Bone marrow (tissue), 2 donors: ENCODE measurements around the gene CD79A.

Source experiments
- DNase-seq, 2 donors: peaks; one replicate each; lab custom pipeline; 2025; lab: John Stamatoyannopoulos, UW

CD79A gene

GRCh38 chr19:41918653-41919244 lies 41.7 kb downstream of the CD79A start:
- no peak for DNase-seq

DNA sequence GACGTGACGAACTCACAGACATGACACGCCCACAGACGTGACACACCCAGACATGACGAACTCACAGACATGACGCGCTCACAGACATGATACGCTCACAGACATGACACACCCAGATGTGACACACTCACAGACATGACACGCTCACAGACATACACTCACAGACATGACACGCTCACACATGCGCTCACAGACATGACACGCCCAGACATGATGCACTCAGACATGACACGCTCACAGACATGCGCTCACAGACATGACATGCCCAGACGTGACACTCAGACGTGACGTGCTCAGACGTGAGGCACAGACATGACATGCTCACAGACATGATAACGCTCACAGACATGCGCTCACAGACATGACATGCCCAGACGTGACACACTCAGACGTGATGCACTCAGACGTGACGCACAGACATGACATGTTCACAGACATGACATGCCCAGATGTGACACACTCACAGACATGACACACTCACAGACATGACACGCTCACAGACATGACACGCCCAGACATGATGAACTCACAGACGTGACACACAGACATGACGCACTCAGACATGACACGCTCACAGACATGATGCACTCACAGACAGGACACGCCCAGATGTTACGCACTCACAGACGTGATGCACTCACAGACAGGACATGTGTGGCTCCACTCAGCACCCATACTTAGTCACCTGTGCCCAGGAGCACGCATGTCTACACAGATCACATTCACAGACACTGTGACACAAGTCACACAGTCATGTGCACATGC lies 43.1 kb downstream of the CD79A start:
- no peak for DNase-seq

GRCh38 chr19:41920882-41921576 lies 44.0 kb downstream of the CD79A start:
- DNase-seq = peak in 1 of 2 donors; percentile 26

DNA sequence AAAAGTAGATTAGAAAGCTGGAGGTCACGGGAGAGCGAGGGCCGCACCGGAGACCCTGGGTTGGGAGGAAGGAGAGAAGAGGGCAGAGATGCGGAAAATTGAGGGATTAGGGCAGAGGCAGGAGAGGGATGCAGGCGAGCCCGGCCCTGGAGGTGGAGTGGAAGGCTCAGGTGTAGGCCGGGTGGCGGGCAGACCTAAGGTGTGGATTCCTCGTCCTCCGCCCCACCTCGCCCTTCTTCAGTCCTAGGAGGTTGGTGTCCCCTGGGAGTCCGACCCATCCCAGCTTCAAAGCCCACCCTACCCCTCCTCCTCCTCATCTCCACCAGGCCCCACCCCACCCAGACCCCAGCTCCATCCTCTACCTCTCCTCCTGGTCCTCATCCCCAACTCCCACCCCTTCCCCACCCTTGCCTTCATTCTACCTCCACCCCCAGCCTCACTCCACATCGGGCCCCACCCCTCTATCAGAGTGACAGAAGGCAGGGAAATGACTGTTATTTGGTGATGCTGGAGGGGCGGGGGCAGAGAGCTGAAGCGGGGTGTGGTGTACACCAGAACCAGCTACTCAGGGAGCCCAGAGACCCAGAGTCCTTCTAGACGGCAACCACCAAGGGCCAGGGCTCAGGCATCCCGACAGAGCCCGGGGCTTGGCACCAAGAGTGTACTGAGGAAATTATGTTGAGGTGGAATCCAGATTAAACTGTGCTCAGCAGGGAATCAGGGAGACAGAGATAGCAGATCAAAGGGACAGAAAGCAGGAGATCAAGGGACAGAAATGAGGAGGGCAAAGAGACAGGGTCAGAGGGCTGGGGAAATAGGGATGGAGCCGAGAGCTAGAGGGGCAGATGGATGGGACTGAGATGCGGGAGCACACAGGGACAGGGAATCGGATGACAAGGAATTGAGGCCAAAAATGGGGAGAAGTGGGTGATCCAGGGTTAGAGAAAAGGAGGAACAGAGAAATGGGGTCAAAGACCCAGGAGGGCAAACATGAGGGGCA lies 44.8 kb downstream of the CD79A start:
- no peak for DNase-seq

DNA sequence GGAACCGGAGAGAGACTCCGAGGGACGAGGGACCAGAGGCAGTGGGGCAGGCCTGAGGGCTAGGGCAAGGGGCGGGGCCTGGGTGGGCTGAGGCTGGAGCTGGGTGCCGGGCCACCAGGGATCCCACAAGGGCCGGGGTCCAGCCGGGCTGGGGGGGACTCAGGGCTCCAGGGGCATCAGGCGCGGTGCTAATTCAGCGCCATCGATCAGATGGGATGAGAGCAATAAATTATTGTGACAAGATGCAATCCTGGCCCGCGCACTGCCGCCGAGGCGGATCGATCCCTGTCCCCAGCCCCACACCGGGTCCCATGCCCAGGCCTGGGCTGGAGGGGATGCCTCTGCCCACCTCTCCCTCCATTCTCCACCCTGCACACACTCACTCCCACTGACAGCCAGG lies 45.5 kb downstream of the CD79A start:
- no peak for DNase-seq

DNA sequence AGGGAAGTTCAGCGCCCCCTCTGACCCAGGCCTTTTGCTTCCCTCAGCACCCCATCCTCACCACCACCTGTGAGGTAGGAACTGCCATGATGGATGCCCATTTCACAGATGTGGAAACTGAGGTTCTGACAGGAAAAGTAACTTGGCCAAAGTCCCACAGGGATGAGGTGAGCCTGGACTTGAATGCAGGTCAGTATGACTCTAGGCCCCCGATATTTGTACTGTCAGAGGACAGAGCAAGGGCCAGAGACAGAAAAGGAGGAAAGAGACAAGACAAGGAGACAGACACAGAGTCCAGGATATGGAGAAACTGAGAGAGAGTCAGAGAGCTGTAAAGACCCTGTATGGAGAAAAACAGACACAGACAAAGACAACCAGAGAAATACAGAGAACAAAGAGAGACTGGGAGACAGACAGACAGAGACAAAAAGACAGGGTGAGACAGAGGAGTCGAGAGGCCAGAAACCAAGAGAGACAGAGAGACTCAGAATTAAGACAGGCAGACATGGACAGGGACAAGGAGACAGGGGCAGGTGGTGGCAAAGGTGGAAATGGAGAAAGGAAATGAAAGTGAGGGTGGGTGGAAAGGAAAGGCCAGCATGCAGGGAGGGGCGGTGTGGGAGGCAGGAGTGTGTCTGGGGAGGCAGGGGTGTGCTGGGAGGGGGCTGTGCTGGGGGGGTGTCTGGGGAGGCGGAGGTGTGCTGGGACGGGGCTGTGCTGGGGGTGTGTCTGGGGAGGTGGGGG lies 46.1 kb downstream of the CD79A start:
- DNase-seq = no peak

DNA sequence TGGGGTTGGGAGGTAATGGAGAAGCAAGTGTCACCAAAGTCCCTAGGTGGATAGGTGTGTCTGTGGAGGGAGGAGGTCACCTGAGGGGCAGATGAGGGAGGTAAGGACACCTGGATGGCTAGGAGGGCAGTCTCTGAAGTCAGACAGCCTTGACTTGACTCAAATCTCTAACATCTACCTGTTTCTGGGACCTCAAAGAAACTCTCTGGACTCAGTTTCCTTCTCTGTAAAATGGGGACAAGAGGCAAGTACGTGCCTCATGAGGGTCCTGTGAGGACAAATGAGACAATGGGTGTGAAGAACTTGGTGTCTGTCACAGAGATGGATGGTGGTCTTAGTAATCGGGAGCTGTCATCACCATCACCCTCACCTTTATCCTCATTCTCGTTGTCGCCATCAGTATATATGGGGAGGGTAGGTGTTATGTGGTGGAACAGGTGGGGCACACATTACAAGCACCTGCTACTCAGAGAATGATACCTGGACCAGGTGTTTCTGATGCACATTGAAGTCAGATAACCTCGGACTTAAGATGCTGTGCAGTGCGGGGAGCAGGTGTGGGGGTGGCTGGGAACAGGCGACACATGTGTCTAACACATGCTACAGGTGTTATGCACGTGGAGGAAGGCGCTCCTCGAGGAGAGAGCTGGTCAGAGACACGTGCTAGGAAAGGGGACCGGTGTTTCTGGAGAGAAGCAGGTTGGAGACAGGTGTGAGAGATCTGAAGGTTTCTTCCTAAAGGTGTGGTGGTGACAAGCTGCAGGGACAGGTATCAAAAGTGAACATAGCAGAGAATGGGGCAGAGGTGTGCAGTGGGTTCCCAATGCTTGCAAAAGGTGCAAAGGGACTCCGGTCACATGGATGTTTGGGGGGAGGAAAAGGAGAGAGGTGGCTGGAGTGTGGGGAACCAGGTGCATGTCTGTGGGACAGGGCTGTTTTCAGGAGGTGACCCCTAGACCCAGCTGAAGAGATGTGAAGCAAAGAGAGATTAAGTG lies 47.4 kb downstream of the CD79A start:
- DNase-seq = no peak

DNA sequence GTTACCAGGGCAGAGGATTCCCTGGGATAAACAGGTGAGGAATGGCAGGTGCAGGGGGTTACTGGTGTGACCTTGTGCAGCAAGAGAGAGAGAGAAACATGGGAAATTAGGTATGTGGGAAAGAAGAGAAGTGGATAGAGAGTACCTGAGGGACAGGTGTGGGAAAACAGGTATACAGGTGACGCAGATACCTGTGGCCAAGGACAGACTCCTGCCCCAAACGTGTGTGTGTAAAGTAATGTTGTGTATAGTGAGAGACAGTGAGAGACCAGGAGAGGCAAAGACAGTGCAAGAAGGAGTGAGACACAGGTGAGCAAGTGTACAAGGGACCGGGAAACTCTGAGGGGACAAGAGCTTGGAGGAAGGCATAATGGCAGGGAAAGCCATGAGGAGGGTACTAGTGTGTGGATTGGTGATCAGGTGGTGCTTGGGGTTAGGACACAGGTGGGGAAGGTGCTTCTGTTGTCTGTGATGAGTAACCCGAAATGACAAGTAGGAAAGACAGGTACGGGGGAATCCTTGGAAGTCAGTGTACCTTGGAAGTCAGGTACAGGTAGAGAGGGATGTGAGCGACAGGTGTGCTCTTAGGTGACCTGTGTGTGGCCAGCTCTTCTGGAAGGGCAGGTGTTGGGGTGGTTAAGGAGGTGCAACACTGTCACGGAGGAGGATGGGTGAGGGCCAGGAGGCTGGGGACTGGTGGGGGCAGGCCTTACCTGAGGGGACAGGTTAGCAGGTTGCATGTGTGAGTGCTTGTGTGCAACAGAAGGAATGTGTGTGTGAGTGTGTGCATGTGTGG lies 48.3 kb downstream of the CD79A start:
- DNase-seq = no peak

- no peak for DNase-seq
These were observed 49.1 kb downstream of the CD79A start for GRCh38 chr19:41926028-41926762.

DNA sequence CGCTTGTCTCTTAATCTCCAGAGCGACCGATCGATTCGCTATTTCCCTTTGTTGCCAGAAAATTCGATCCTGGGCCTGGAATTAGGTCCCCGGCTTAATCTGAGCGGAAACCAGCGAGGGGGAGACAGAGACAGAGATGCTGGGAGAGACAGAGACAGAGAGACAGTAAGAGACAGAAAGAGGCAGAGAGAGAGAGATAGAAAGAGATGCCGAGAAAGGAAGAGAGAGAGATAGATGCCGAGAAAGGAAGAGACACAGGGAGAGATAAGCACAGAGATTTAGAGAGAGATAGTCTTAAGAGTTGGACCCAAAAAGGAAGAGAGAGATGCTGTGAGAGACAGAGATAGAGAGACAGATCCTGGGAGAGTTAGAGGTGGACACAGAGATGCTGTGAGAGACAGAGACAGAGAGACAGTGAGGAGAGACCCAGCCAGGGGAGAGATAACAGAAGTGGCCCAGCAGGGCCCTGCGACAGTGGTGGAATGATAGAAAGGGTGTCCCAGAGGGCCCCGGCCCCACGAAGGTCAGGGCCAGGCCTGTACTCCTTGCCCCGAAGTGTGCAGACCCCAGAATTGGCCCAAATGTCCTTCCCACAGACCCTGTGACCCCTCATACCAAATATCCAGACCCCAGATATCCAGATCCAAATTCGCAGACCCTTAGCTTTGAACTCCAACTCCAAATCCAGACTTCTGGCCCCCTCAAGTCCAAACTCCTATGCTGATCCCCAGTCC lies 49.9 kb downstream of the CD79A start:
- DNase-seq = no peak

DNA sequence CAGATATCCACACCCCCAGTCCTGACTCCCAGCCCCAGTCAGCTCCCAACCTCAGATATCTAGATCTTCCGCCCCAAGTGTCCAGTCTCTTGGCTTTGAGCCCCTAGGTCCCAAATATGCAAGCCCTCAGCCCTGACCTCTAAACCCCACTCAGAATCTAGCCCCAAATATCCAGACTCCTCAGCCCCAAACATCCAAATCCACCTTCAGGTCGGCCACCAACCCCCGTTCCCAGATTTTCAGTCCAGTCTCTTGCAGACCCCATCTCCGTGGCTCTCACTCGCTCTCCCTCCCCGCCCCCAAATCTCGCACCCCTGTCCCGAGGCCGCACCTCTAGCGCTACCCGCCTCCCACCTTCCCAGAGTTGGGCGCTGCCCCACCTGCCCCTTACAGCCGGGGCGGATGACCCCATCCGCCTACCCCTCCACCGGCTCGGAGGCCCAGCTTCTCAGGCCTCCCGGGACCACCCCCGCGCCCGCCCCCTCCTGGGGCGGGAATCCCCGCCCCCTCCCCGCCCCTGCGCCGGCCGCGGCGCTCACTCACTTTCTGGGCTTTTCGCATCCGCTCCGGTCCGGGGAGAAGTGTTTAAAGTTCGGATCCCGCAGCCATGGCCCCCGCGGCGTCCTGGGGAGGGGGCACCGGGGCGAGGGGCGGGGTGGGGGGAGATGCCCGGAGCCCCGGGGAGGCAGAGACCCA lies 50.6 kb downstream of the CD79A start:
- DNase-seq = no peak

DNA sequence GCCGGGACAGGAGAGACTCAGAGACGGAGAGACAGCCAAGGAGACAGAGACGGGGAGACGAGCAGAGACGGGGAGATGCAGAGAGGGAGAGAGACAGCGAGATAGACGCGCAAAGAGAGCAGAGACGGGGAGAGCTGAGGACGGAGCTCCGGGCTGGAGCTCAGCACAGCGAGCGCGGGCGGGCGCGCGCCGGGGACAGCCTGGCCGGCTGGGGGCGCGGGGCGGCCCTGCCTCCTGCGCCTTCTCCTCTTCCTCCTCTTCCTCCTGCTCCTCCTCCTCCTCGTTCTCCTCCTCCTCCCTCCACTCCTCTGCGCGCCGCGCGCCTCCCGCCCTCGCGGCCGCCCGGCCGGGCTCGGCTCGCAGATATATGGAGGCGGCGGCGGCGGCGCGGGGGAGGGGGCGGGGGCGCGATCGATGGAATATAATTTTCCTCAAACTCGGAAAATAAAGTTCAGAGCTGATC lies 51.2 kb downstream of the CD79A start, which contains the start of gene ERFL:
ERFL (minus strand) TSS at position 229 of the 463 bp plus-strand sequence. CDS start 15,530 bp downstream, outside the sequence.
- no peak for DNase-seq

DNA sequence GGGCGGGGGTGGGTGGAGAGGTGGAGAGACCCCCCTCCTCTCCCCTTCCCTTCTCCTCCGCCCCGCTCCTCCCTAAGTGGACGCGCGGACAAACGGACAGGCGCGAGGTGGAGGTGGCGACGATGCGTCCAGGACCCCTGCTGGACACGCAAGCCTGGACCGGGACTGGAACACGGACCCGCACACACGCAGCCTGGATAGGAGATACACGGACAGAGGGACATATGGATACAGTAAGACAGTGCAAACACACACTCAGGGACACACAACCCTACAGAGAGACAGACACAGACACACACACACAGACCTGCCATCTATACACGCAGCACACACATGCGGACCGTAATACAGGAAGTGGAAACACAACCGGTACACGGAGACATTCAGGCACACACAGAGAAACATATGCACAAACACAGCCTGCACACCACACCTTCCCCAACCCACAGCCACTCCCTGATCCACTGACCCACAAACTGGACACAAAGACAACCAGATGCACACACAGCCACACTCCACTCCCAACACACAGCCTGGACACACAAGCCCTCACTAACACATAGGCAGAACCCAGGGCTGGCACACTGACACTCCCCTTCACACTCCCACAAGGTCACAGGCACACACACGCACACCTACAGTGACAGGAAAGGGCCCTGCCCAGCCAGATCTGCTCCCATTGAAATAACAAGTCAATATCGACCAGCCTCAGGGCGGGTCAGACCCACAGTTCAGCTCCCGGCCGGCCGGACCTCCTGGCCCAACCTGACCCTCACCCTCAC lies 51.9 kb downstream of the CD79A start:
- DNase-seq = peak in 1 of 2 donors; percentile 28

DNA sequence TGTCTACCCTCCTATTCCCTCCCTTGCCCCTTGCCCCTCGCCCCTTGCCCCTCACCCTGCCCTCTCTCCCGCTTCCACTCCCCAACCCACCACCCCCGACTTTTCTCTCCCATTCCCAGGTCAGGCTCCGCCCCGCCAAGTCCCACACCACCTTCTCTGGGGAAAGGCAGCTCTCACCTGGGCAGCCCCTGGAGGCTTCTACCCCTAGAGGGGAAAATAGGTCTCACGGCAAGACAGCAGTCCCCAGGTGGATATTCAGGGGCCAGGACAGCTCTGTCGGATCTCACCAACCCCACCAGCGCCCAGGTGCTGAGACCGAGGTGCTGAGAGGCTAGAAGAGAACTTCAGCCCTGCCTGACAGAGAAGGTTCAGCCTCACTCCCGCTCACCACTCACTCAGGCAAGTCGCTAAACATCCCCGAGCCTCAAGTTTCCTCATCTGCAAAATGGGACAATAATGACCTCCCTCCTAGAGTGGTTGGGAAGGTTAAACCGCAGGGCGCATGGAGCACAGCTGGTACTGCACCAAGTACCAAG lies 52.5 kb downstream of the CD79A start:
- DNase-seq = no peak

- no peak for DNase-seq
These were observed 53.2 kb downstream of the CD79A start for GRCh38 chr19:41930322-41930722.
